ENCODE data around the gene CCDC197.

The CCDC197 gene

GRCh38 chr14:94045101-94045500 is 48.0 kb downstream of the CCDC197 start:
- DNase-seq = no peak

DNA sequence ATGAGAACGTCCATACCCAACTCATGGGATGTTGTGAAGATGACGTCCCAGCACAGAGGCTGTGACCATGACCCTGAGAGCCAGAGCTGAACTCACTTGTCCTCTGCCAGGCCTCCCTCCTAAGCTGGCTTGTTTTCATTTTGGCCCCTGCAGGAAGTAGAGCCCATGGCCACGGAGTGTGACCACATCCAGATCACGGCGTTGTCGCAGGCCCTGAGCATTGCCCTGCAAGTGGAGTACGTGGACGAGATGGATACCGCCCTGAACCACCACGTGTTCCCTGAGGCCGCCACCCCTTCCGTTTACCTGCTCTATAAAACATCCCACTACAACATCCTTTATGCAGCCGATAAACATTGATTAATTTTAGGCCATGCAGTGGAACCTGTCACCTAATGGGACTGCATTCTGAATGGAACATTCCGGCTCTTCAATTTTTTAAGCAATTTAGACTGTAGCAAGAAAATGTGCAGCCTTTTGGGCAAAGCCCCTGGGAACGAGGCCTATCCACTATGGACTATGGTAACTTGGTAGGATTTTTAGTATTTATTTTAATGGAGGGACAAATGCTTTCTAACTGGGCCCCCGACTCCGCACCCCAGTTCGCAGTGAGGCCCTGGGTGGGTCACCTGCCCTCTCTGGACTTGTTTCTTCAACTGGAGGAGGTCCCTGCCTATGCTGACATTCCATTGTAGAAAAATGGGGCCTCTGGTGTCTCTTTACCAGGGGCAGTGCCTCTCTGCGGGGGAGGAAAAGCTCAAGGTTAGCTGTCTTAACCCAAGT is 48.7 kb downstream of the CCDC197 start:
- no peak for DNase-seq

DNA sequence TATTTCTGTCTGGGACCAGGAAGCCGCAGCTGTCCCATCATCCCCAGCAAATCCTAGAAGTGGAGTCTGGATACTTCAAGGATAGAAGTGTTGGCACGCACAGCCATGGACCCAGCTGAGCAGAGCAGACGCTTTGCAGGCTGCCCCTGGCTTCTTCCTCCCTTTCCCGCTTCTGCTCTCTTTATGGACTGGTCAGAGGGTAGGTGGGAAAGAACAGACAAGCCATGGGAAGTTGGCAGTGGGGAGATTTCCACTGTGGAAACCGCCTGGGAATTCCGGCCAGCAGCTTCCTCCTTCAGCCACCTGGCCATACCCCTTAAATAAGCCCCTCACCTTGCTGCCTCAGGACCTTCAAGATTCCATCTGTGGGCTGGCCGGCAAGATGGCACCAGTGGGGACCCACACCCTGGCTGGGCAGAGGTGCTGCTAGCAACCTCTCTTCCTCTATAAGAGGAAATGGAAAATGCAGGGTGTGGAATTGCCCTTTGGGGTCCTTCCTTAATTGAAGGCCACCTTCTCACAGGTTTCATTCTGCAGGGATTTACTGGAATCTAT is 49.7 kb downstream of the CCDC197 start:
- no peak for DNase-seq

GRCh38 chr14:94047581-94047980 is 50.5 kb downstream of the CCDC197 start:
- no peak for DNase-seq

DNA sequence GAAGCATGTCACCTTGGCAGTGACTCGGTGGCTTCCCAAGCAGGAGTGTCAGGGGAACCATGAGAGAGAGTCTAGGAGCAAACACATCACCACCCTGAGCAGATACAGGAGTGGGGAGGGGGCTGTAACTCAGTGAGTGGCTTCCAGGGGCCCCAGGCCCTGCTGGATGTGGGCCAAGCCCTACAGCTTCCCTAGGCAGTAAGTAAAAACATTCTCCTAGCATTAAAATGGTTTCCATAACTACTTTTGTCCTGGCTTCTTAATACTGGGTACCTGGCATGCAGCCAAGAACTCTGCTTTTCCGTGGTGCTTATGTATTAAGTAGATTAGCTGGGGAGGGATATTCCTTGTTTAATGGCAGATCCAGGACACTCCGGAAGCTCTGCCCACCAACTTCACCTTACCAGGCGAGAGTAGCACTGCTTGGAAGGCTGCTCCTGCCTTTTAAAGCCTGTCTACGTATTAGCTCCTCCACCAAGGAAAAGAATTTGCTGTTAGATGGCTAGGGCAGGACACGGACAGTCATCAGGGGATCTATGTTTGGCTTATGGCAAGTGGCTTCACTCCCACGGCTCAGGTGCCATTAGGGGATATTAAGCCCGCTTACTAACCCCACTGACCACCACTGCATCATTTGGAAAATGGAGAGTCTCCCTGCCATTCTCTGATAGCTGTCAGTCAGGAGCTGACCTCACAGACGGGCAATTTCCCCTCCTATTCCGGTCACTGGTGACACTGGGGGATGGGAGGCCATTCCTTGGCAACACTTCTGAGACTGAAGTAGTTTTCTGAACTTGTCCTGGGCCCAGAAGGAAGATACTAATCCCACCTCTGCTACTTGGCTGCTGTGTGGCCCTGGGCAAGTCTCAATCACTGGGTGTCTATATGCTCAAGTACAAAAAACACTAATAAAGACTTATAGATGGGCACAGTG is 51.9 kb downstream of the CCDC197 start:
- peak; percentile 82 for DNase-seq

- no peak for DNase-seq
Observed at GRCh38 chr14:94049625-94050023, 52.5 kb downstream of the CCDC197 start.

DNA sequence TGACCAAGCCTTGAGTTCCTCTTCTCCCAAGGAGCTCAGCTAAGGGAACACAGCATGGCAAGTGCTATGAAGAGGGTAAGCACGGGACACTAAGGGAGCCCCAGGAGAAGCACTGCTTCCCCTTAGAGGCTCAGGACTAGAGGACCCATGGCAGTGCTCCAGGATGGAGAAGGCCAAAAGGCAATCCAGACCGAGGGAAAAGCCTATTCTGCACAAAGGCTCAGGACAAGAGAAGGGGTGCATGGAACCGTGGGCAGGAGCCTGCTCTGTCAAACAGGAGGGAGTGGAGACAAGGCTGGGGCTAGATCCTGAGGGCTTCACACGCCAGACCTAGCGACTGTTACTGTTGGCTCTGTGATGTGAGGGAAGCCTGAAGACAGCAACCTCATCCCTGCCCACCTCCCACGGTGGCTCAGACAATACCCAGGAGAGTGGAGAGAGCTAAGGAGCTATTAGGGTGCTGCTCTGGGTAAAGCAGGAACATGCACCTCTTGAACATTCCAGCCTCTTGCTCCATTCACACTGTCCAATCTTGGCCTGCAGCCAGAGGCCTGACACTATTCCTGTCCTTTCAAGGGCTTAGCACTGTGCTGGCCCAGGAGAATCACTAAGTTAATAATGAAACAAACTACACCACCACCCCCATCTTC is 53.3 kb downstream of the CCDC197 start:
- no peak for DNase-seq

- no peak for DNase-seq
Observed at GRCh38 chr14:94051115-94051514, 54.0 kb downstream of the CCDC197 start.

- no peak for DNase-seq
Observed at GRCh38 chr14:94051779-94052178, 54.7 kb downstream of the CCDC197 start.

DNA sequence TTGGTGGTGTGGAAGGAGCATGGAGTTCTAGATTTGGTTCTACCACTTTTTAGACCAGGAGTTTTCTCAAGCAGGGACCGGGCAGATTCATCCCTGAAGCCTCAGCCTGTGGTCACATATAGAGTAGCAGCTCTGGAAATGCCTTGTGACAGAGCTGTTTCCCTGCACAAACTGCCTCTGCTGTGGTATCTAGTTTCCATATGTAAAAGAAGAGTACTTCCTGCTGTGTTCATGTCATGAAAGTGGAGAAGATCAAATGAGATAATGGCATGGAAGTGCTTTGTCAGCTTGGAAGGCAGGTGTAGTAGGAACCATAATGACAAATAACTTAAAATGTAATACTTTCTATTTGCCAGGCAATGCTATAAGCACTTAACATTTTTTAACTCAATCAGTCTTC is 55.1 kb downstream of the CCDC197 start:
- DNase-seq = no peak

GRCh38 chr14:94052662-94053061 is 55.6 kb downstream of the CCDC197 start:
- no peak for DNase-seq

GRCh38 chr14:94054401-94054800 is 57.3 kb downstream of the CCDC197 start:
- no peak for DNase-seq

GRCh38 chr14:94054936-94055335 is 57.8 kb downstream of the CCDC197 start:
- DNase-seq = no peak

DNA sequence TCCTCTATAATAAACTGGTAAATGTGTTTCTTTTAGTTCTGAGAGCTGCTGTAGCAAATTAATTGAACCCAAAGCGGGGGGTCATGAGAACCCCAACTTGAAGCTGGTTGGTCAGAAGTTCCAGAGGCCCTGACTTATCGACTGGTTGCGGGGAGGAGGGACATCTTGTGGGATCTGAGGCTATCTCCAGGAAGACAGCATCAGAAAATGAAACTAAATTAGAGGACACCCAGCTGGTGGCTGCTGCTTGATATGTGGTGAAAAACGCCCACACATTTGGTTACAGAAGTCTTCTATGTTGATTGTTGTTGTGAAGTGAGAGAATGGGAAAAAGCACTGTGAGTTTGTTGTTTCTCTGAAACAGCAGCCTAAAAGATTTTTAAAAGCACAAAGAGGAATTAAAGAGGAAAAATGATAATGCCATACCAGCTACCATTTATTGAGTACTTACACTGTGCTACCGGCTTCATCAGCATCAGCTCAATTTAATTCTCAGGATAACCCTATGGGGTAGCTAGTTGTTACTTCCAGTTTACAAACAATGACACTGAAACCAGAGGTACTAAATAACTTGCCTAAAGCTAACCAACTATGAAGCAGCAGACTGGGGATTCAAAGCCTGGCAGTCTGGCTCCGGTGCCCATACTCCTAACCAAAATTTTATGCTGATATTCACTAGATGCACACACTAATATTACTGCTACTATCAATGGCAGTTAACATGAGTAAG is 59.6 kb downstream of the CCDC197 start:
- DNase-seq = no peak

DNA sequence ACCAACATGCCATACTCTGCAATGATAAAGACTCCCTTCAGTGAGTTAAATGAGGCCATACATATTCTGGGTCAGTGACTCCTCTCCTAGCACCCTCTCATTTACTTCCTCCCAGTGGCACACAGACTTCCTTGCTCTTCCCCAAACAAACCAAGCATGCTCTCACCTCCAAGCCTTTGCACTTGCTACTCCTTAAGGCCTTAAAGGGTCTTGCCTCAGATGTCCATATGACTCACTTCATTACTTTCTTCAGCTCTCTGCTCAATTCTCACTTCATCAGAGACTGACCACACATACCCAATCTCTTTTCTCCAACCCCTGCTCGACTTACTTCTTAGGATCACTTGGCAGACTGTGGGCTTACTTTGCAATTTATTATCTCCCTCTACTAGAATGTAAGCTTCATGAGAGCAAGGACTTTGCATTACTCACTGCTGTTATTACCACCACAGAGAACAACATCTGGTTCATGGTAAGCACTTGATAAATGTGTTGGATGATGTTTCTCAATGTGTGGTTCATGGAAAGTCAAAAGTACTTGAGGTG is 61.1 kb downstream of the CCDC197 start:
- no peak for DNase-seq
